ENCODE measurements around the gene RCC2.
"Not testable (repeated sequence)": the region's sequence is repeated elsewhere in the genome, so short reads cannot be mapped to it uniquely, and the experiment has no call there.

RCC2 gene

DNA sequence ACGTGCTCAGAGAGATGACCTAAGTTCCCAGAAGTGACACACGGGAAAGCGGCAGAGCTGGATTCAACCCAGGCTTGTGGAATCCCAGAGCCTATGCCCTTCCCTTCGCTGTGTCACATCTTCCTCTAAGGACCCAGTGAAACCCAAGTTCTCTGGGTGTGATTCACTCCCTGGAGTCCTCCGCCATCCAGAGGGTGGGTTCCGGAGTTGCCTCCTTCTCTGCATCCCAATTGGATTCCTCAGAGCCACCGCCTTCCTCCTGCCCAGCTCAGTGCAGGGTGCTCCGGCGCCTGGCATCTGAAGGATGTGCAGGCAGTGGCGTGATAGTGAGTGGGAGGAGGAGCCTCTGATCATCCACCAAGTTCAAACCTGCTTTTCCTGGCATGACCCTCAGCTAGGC, 20.7 kb upstream of the RCC2 start:
- TF ChIP-seq, protein P1, sequence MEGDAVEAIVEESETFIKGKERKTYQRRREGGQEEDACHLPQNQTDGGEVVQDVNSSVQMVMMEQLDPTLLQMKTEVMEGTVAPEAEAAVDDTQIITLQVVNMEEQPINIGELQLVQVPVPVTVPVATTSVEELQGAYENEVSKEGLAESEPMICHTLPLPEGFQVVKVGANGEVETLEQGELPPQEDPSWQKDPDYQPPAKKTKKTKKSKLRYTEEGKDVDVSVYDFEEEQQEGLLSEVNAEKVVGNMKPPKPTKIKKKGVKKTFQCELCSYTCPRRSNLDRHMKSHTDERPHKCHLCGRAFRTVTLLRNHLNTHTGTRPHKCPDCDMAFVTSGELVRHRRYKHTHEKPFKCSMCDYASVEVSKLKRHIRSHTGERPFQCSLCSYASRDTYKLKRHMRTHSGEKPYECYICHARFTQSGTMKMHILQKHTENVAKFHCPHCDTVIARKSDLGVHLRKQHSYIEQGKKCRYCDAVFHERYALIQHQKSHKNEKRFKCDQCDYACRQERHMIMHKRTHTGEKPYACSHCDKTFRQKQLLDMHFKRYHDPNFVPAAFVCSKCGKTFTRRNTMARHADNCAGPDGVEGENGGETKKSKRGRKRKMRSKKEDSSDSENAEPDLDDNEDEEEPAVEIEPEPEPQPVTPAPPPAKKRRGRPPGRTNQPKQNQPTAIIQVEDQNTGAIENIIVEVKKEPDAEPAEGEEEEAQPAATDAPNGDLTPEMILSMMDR (IDR thresholded peaks at IDR 0.05; ENCODE audit: borderline replicate concordance, insufficient read depth, low read depth, low read length) = no peak
- H3K4me3 ChIP-seq (ENCODE audit: low read depth, low read length) = no peak overlapping the region

DNA sequence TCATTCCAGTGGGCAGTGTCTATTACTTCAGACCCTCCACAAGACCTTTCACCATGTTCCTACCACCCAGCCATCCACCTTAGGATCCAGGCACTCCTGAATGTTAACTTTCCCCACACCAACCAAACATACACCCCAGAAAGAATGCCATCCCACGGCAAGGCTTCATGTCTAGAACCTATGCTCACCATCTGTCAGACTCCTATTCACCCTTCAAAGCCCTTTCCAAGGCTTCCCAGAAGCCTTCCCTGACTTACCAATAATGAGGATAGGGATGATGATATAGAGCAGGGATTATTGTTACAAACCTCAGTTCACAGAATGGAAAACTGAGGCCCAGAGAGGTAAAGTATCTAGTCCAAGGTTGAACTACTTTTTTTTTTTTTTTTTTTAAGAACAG, 19.3 kb upstream of the RCC2 start:
- H3K4me3 ChIP-seq (ENCODE audit: low read depth, low read length) = no peak overlapping the region
- TF ChIP-seq, protein P1 (IDR thresholded peaks at IDR 0.05; ENCODE audit: borderline replicate concordance, insufficient read depth, low read depth, low read length) = no peak

DNA sequence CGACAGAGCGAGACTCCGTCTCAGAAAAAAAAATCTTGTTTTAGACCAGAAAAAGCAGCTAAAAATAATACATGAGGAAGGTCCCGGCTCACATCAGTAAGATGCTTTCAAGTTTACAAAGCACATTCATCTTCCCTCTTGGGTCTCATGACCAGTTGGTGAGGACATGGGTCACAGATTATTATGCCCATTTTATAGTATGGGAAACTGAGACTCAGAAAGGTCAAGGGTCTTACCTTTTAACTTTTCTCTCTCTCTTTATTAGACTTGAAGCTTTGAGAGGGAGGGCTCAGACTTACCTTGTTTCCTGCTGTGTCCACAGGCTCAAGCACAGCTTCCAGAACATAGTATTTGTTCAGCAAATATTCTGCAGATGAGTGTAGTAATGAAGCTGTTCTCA, 13.2 kb upstream of the RCC2 start:
- H3K4me3 ChIP-seq (ENCODE audit: low read depth, low read length) = no peak overlapping the region
- TF ChIP-seq, protein P1 (IDR thresholded peaks at IDR 0.05; ENCODE audit: borderline replicate concordance, insufficient read depth, low read depth, low read length) = no peak

DNA sequence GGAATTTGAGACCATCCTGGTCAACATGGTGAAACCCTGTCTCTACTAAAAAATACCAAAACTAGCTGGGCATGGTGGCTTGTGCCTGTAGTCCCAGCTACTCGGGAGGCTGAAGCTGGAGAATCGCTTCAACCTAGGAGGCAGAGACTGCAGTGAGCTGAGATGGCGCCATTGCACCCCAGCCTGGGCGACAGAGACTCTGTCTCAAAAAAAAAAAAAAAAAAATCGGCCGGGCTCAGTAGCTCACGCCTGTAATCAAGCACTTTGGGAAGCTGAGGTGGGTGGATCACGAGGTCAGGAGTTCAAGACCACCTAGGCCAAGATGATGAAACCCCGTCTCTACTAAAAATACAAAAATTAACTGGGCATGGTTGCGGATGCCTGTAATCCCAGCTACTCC, 12.7 kb upstream of the RCC2 start:
- H3K4me3 ChIP-seq (ENCODE audit: low read depth, low read length) = not testable (repeated sequence)

DNA sequence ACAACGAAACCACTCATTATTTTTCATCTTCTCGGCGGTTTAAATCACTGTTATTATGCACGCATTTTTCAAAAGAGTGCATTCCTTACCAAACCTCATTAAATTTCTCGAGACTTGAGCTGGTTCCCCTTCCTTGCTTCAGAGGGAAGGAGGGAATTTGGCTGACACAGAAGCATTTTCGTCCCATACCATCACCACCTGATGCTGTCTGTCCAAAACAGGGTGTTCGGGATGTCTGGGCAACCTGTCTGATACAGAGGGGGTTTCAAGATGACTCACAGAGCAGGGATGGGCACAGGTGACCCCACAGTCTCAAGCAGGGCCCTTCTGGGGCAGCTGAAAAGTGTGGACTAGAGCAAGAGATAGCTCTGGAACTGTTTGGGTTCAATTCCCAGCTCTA, 12.3 kb upstream of the RCC2 start:
- TF ChIP-seq, protein P1 (IDR thresholded peaks at IDR 0.05; ENCODE audit: borderline replicate concordance, insufficient read depth, low read depth, low read length) = no peak
- H3K4me3 ChIP-seq (ENCODE audit: low read depth, low read length) = no peak overlapping the region

DNA sequence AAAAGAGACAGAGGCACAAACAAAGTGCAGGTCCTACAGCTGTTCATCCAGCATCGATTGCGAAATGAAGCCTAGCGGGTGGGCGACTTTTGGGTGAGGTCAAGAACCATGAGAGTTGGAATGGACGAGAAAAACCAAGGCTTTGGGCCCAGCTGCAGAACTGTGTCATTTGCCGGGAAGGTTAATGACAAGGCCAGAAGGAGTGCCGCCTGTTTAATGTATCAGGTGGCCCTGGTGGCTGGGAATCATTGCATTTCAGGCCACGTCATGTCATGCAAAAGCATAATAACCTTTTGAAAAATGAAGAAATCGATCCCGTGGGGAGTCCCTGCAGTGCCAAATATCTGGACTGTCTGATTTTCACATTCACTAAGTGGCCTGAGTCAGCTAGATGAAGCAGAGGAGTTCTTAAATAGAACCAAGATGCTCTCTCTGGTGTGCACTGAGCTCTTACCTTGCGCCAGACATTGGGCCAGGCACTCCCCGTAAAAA, 8.1 kb upstream of the RCC2 start:
- TF ChIP-seq, protein P1 (IDR thresholded peaks at IDR 0.05; ENCODE audit: borderline replicate concordance, insufficient read depth, low read depth, low read length) = no peak
- H3K4me3 ChIP-seq (ENCODE audit: low read depth, low read length) = no peak overlapping the region

DNA sequence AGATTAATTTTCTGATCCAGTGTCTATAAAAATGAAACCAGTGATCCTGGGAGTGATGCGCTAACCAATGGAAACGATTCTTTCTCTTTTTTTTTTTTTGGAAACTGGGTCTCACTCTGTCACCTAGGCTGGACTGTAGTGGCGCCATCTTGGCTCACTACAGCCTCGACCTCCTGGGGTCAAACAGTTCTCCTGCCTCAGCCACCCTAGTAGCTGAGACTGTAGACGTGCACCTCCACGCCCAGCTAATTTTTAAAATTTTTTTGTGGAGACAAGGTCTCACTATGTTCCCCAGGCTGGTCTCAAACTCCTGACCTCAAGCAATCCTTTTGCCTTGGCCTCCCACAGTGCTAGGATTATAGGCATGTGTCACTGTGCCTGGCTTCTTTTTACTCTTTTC, 3.4 kb upstream of the RCC2 start:
- TF ChIP-seq, protein P1 (IDR thresholded peaks at IDR 0.05; ENCODE audit: borderline replicate concordance, insufficient read depth, low read depth, low read length) = no peak

DNA sequence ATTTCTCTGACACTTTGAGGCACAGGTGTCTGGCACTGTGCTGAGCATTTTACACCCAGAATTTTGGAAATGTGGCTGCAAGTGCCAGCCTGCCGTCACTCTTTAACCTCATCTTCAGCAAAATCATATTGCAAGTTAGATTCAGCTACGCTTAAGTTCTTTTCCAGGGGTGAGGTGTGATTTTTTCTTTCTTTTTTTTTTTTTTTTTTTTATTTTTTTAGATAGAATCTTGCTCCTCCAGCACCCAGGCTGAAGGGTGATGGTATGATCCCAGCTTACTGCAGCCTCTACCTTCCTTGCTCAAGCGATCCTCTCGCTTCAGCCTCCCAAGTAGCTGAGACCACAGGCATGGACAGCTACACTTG, 2.5 kb upstream of the RCC2 start:
- TF ChIP-seq, protein P1 (IDR thresholded peaks at IDR 0.05; ENCODE audit: borderline replicate concordance, insufficient read depth, low read depth, low read length) = no peak
- H3K4me3 ChIP-seq (ENCODE audit: low read depth, low read length) = no peak overlapping the region

More for the DNA sequence above, 3.4 kb upstream of the RCC2 start:
- no peak overlapping the region for H3K4me3 ChIP-seq (ENCODE audit: low read depth, low read length)

All from GM12875 (cell line).